Measurements from ENCODE around the gene CARD8. TPM values are rescaled to one million over a fixed set of nuclear protein-coding genes. Genes with fewer than 3 reads are reported as not detected.

CARD8 gene
- total RNA-seq = 17.7 and 23.4 TPM in 2 replicates

GRCh38 chr19:48255376-48256303, at the start of gene CARD8:
CARD8 (minus strand) TSS chr19:48255912; CDS start chr19:48241020, 14,892 bp downstream.

GRCh38 chr19:48169939-48170803, 85.5 kb downstream of the CARD8 start, which contains the start of the genes LIG1 and ZSWIM9:
LIG1 (minus strand) TSS chr19:48170344; CDS start chr19:48165566, 4,778 bp downstream.
ZSWIM9 (plus strand) TSS chr19:48170680; CDS start chr19:48171803, 1,123 bp downstream.

Other genes starting within 250 kb of the CARD8 start
- gene CABP5, start 211.8 kb downstream of the CARD8 start, total RNA-seq = not detected in 2 replicates
- 23.6 and 26.0 TPM in 2 replicates for gene PLA2G4C, start 145.1 kb downstream of the CARD8 start, total RNA-seq
- 10.6 and 11.2 TPM in 2 replicates for gene LIG1, start 85.6 kb downstream of the CARD8 start, total RNA-seq
- 5.3 and 6.9 TPM in 2 replicates for gene ZSWIM9, start 85.2 kb downstream of the CARD8 start, total RNA-seq
- 0.59 TPM in 1 of 2 replicates, not detected in the other for gene ZNF114, start 14.2 kb upstream of the CARD8 start, total RNA-seq
- gene EMP3, start 69.6 kb upstream of the CARD8 start, total RNA-seq = 132 and 188 TPM in 2 replicates
- 5.2 and 7.3 TPM in 2 replicates for gene TMEM143, start 108.0 kb upstream of the CARD8 start, total RNA-seq
- not detected in 2 replicates for gene SYNGR4, start 108.5 kb upstream of the CARD8 start, total RNA-seq
- gene KDELR1, start 135.6 kb upstream of the CARD8 start, total RNA-seq = 118 TPM in 2 replicates
- 0.59 and 1.1 TPM in 2 replicates for gene GRIN2D, start 137.8 kb upstream of the CARD8 start, total RNA-seq
- gene GRWD1, start 190.1 kb upstream of the CARD8 start, total RNA-seq = 22.2 and 29.3 TPM in 2 replicates
- gene KCNJ14, start 199.7 kb upstream of the CARD8 start, total RNA-seq = 0.65 and 1.1 TPM in 2 replicates
- gene CYTH2, start 213.5 kb upstream of the CARD8 start, total RNA-seq = 24.0 and 33.6 TPM in 2 replicates